H1 (cell line): ENCODE results near the gene TACR2. TPM values are rescaled to one million over a fixed set of nuclear protein-coding genes. Genes with fewer than 3 reads are reported as not detected.

Experiments
- CTCF ChIA-PET: fragments of 300-600 bp; sonication (Branson Sonifier 250); formaldehyde crosslinking; loops from one replicate; lab custom pipeline; 2021; ENCODE audit not compliant: partially characterized antibody; lab: Charles Lee
- POLR2A ChIA-PET: fragments of 300-600 bp; sonication (Branson Sonifier 250); formaldehyde crosslinking; loops from one replicate; lab custom pipeline; 2021; ENCODE audit warnings: inconsistent platforms; ENCODE audit not compliant: partially characterized antibody; lab: Charles Lee
- DNase-seq, 2 experiments: peaks; one replicate each; pipeline versions ENCODE4 v3.0.0 to v3.0.0-alpha.2; 2010 to 2022; ENCODE audit warnings: low spot score in 2 of 2, low read depth in 1 of 2, mixed read lengths in 1 of 2
- FAIRE-seq: peaks from 2 replicates; lab custom pipeline; 2011; peaks lifted over from hg19 to GRCh38; lab: Jason Lieb, UNC
- H2AFZ ChIP-seq: 2 replicates; pipeline ENCODE4 v1.8.1; 2012; ENCODE audit warnings: low read length, inconsistent platforms
- H2AK5ac ChIP-seq: 2 replicates; pipeline ENCODE4 v1.6.1; 2013; ENCODE audit warnings: low read depth, low read length
- H2BK120ac ChIP-seq: replicated peaks from 2 replicates; pipeline ENCODE3; 2013; ENCODE audit warnings: low read depth, low read length, inconsistent platforms
- H2BK12ac ChIP-seq: 2 replicates; pipeline ENCODE4 v1.6.1; 2013; ENCODE audit warnings: low read depth, low read length
- H2BK15ac ChIP-seq: 2 replicates; pipeline ENCODE4 v1.6.1; 2013; ENCODE audit warnings: low read length
- H2BK20ac ChIP-seq: 2 replicates; pipeline ENCODE4 v1.6.1; 2013; ENCODE audit warnings: low read length
- H2BK5ac ChIP-seq: 2 replicates; pipeline ENCODE4 v1.6.1; 2013; ENCODE audit warnings: low read depth, low read length
- H3K14ac ChIP-seq: 2 replicates; pipeline ENCODE4 v1.6.1; 2013; ENCODE audit warnings: inconsistent platforms; ENCODE audit not compliant: insufficient read length
- H3K18ac ChIP-seq: 2 replicates; pipeline ENCODE4 v1.6.1; 2013; ENCODE audit warnings: low read length; ENCODE audit errors: extremely low read depth
- H3K23ac ChIP-seq: 2 replicates; pipeline ENCODE4 v1.6.1; 2013; ENCODE audit warnings: inconsistent platforms; ENCODE audit not compliant: insufficient read length
- H3K23me2 ChIP-seq: 2 replicates; pipeline ENCODE4 v1.6.1; 2013; ENCODE audit warnings: low read depth, low read length
- H3K27ac ChIP-seq: 2 replicates; pipeline ENCODE4 v1.6.1; 2011; ENCODE audit warnings: low read depth, low read length, inconsistent platforms
- H3K27me3 ChIP-seq, 4 experiments: replicated peaks in 1 of 4; 1 replicate in 1 of 4; 2 replicates in 3 of 4; pipeline versions ENCODE4 v1.6.1 to v1.8.1; 2011 to 2013; ENCODE audit warnings: low read length in 3 of 4, mild to moderate bottlenecking in 3 of 4, inconsistent platforms in 2 of 4, mixed read lengths in 2 of 4, moderate library complexity in 1 of 4; ENCODE audit not compliant: control insufficient read depth in 3 of 4, insufficient read depth in 3 of 4; ENCODE audit errors: extremely low read depth in 1 of 4
- H3K36me3 ChIP-seq, 4 experiments: 2 replicates each; pipeline versions ENCODE4 v1.6.1 to v1.8.1; 2011 to 2013; ENCODE audit warnings: mild to moderate bottlenecking in 4 of 4, low read length in 3 of 4, moderate library complexity in 2 of 4, control low read depth in 1 of 4, inconsistent platforms in 1 of 4; ENCODE audit not compliant: insufficient read depth in 4 of 4, control insufficient read depth in 2 of 4
- H3K4ac ChIP-seq: replicated peaks from 2 replicates; pipeline ENCODE3; 2013; ENCODE audit warnings: low read length, low read depth, mixed read lengths, inconsistent platforms; ENCODE audit not compliant: insufficient read length
- H3K4me1 ChIP-seq, 4 experiments: replicated peaks in 1 of 4; 1 replicate in 1 of 4; 2 replicates in 3 of 4; pipeline versions ENCODE4 v1.6.1 to v1.8.1; 2011 to 2013; ENCODE audit warnings: low read length in 3 of 4, inconsistent platforms in 2 of 4, mixed read lengths in 1 of 4; ENCODE audit not compliant: insufficient read depth in 4 of 4, control insufficient read depth in 3 of 4
- H3K4me2 ChIP-seq, 2 experiments: 2 replicates each; pipeline versions ENCODE4 v1.6.1 to v1.8.1; 2011 to 2013; ENCODE audit warnings: low read depth in 2 of 2, low read length in 2 of 2, control low read depth in 1 of 2, inconsistent platforms in 1 of 2, mild to moderate bottlenecking in 1 of 2; ENCODE audit not compliant: insufficient read depth in 1 of 2
- H3K4me3 ChIP-seq, 4 experiments: fragments of 200-600, 300-600 bp in 1 of 4; sonication (generic), shearing (Covaris generic), sonication (Bioruptor Twin) in 1 of 4; 2 replicates each; pipeline versions ENCODE4 v1.5.1 to v1.8.1; 2011 to 2016; ENCODE audit warnings: low read length in 4 of 4, low read depth in 3 of 4, control low read depth in 2 of 4, inconsistent platforms in 2 of 4, mild to moderate bottlenecking in 2 of 4, mixed read lengths in 1 of 4, moderate library complexity in 1 of 4; ENCODE audit not compliant: insufficient read depth in 2 of 4; ENCODE audit errors: extremely low read depth in 1 of 4
- H3K56ac ChIP-seq: replicated peaks from 2 replicates; pipeline ENCODE3; 2013; ENCODE audit warnings: low read depth, mild to moderate bottlenecking, mixed read lengths, low read length, inconsistent platforms; ENCODE audit not compliant: insufficient read length
- H3K79me1 ChIP-seq: 2 replicates; pipeline ENCODE4 v1.6.1; 2013; ENCODE audit warnings: low read depth, low read length, control low read depth
- H3K79me2 ChIP-seq, 2 experiments: 2 replicates each; pipeline versions ENCODE4 v1.6.1 to v1.8.1; 2012 to 2013; ENCODE audit warnings: low read length in 2 of 2, mild to moderate bottlenecking in 2 of 2, inconsistent platforms in 1 of 2; ENCODE audit not compliant: insufficient read depth in 2 of 2, control insufficient read depth in 1 of 2
- H3K9ac ChIP-seq, 4 experiments: replicated peaks in 1 of 4; 1 replicate in 1 of 4; 2 replicates in 3 of 4; pipeline versions ENCODE4 v1.6.1 to v1.8.1; 2011 to 2013; ENCODE audit warnings: low read depth in 3 of 4, low read length in 3 of 4, control low read depth in 2 of 4, mild to moderate bottlenecking in 2 of 4, moderate library complexity in 2 of 4, inconsistent platforms in 1 of 4; ENCODE audit errors: extremely low read depth in 1 of 4
- H3K9me3 ChIP-seq, 2 experiments: 2 replicates each; pipeline versions ENCODE4 v1.6.1 to v1.8.1; 2012 to 2013; ENCODE audit warnings: mild to moderate bottlenecking in 2 of 2, moderate library complexity in 2 of 2, control low read depth in 1 of 2, inconsistent platforms in 1 of 2, low read depth in 1 of 2, low read length in 1 of 2, mixed read lengths in 1 of 2; ENCODE audit not compliant: insufficient read depth in 2 of 2
- H4K20me1 ChIP-seq, 2 experiments: replicated peaks in 1 of 2; 2 replicates each; pipeline versions ENCODE3 to v1.8.1; 2011 to 2013; ENCODE audit warnings: inconsistent platforms in 2 of 2, low read length in 2 of 2, mild to moderate bottlenecking in 1 of 2; ENCODE audit not compliant: insufficient read depth in 2 of 2, control insufficient read depth in 1 of 2
- H4K5ac ChIP-seq: 2 replicates; pipeline ENCODE4 v1.6.1; 2013; ENCODE audit warnings: low read length, low read depth, mixed read lengths, inconsistent platforms; ENCODE audit not compliant: insufficient read length
- H4K8ac ChIP-seq: 2 replicates; pipeline ENCODE4 v1.8.0; 2013; ENCODE audit warnings: mild to moderate bottlenecking, moderate library complexity, low read length, inconsistent platforms; ENCODE audit not compliant: insufficient read depth; ENCODE audit errors: extremely low read depth
- H4K91ac ChIP-seq: replicated peaks from 2 replicates; pipeline ENCODE3; 2013; ENCODE audit warnings: low read length, mixed read lengths, inconsistent platforms; ENCODE audit not compliant: insufficient read length
- GABPA ChIP-seq: IDR thresholded peaks from 2 replicates; pipeline ENCODE4 v1.6.1; 2011; ENCODE audit warnings: mild to moderate bottlenecking, low read length, moderate library complexity, borderline replicate concordance; ENCODE audit not compliant: insufficient read depth
- GTF2F1 ChIP-seq: IDR thresholded peaks from 2 replicates; pipeline ENCODE4 v1.6.1; 2012; ENCODE audit warnings: low read depth, low read length, improper control_type of control experiment, borderline replicate concordance
- KDM5A ChIP-seq: fragments of 200-600 bp; IDR thresholded peaks from 2 replicates; pipeline ENCODE4 v1.7.1; 2012; ENCODE audit warnings: mild to moderate bottlenecking, low read length, inconsistent platforms, mixed read lengths
- RBBP5 ChIP-seq: IDR thresholded peaks from 2 replicates; pipeline ENCODE4 v1.7.1; 2012; ENCODE audit warnings: low read depth, mild to moderate bottlenecking, inconsistent platforms, low read length, moderate library complexity, borderline replicate concordance
- SP1 ChIP-seq: IDR thresholded peaks from 2 replicates; pipeline ENCODE4 v1.6.1; 2011; ENCODE audit warnings: low read depth, low read length
- WGBS, 2 experiments: shearing (Covaris generic) in 1 of 2; methylation state at CpG; one replicate each; pipeline versions ENCODE4 v1.1.6 to v1.1.7; 2013 to 2015; ENCODE audit warnings: low lambda C conversion rate in 2 of 2, mixed read lengths in 2 of 2, inconsistent platforms in 1 of 2, low coverage in 1 of 2, missing lambda C conversion rate in 1 of 2; ENCODE audit not compliant: insufficient replicate concordance in 2 of 2, insufficient coverage in 1 of 2, insufficient read length in 1 of 2; ENCODE audit errors: extremely low coverage in 1 of 2, missing lambda C conversion rate in 1 of 2; 5-methylcytosine and 5-hydroxymethylcytosine counted together
- polyA plus RNA-seq, 7 experiments: library from polyadenylated mRNA; depleted of rRNA in 3 of 7; stranded (reverse) in 5 of 7; unstranded in 2 of 7; fragments of >200 nt in 5 of 7; fragments of 200-250 nt in 2 of 7; gene quantifications; 1 replicate in 5 of 7; 2 replicates in 1 of 7; 4 replicates in 1 of 7; pipeline versions ENCODE4 v1.2.1 to v1.2.3, GENCODE V29; 2011 to 2013; ENCODE audit warnings: missing spikeins in 2 of 7, mixed read lengths in 2 of 7
- total RNA-seq: library from RNA; stranded (reverse); fragmentation: NEBNext Ultra II Directional; extraction: Animal tissue kit (Norgen Biotek cat#: 25700); gene quantifications from 2 replicates; pipeline ENCODE4 v1.2.1, GENCODE V29; 2021

Gene TACR2
- total and polyA plus RNA-seq, 2 of the 8 experiments (the other 6 are each of a cell fraction or from before 2014, with no cell fraction given), result 0.06 TPM; not detected in 1

- no peak overlapping the region for H2AFZ ChIP-seq
- H3K18ac ChIP-seq, result no peak overlapping the region
- H2AK5ac ChIP-seq, result no peak overlapping the region
- no peaks in the 10 kb centered on the region for H3K27me3 ChIP-seq
- peaks cover 0 to 20% (median 12%) of the 10 kb centered on the region in 4 experiments; a peak in 6 of 7 replicates for H3K4me1 ChIP-seq
- H4K5ac ChIP-seq, result no peak overlapping the region
- TF ChIP-seq GABPA (no peak), GTF2F1 (no peak), SP1 (no peak), RBBP5 (no peak), KDM5A (no peak)
- no peaks in the 10 kb centered on the region for H3K9me3 ChIP-seq
- H3K23ac ChIP-seq, result no peak overlapping the region
- no peak overlapping the region; the same call in none of the 2 replicates for H2BK5ac ChIP-seq
- no peak overlapping the region; a peak in 1 of 4 replicates for H3K4me2 ChIP-seq
- no peak overlapping the region for H2BK120ac ChIP-seq
- ChIA-PET CTCF (interaction anchor here (1.2 to 5.0 kb wide), 8 partner anchors 14 to 144 kb away, joined by 3 to 42 read pairs (median 5); no protein-coding TSS in a partner anchor), POLR2A (interaction anchor here (1.1 kb wide), 1 partner anchor 52 kb away, joined by 4 read pairs; no protein-coding TSS in a partner anchor)
- no peaks in the 10 kb centered on the region for H4K20me1 ChIP-seq
- H3K9ac ChIP-seq, result no peak overlapping the region; a peak in 1 of 7 replicates
- 86% methylated on average over 11 of the region's 11 CpGs; no CpG with 5 or more reads in 1 of the 2 experiments for WGBS, 2 experiments
- no peak overlapping the region for H4K91ac ChIP-seq
- no peak for FAIRE-seq
- no peak overlapping the region for H3K27ac ChIP-seq
- no peak for DNase-seq
- H3K4ac ChIP-seq, result no peak overlapping the region
- H3K79me2 ChIP-seq, result no peaks in the 10 kb centered on the region; a peak in 1 of 4 replicates
- no peak overlapping the region for H4K8ac ChIP-seq
- no peak overlapping the region for H3K4me3 ChIP-seq
- peaks cover 3% of the 10 kb centered on the region for H3K79me1 ChIP-seq
- no peaks in the 10 kb centered on the region for H3K23me2 ChIP-seq
- no peak overlapping the region for H2BK20ac ChIP-seq
- no peak overlapping the region for H3K56ac ChIP-seq
- H2BK12ac ChIP-seq, result no peak overlapping the region
- H3K36me3 ChIP-seq, result peaks cover 12 to 45% (median 25%) of the 10 kb centered on the region in 4 experiments
- no peak overlapping the region for H2BK15ac ChIP-seq
- H3K14ac ChIP-seq, result no peak overlapping the region
Observed at GRCh38 chr10:69376662-69377061, 40.1 kb downstream of the TACR2 start.
